Osteocyte (in vitro differentiated cells): ENCODE measurements around the gene CYTH1. TPM values are rescaled to one million over a fixed set of nuclear protein-coding genes. Genes with fewer than 3 reads are reported as not detected.

Experiments used
- DNase-seq: peaks from one replicate; pipeline ENCODE4 v3.0.0; 2021; ENCODE audit warnings: mixed read lengths; ENCODE audit not compliant: unreplicated experiment; ENCODE audit errors: extremely low spot score
- H3K27ac Mint-ChIP-seq: one replicate; pipeline ENCODE4 v1.8.0; 2021; ENCODE audit warnings: mild to moderate bottlenecking, mixed read lengths; ENCODE audit not compliant: unreplicated experiment
- H3K27me3 Mint-ChIP-seq: one replicate; pipeline ENCODE4 v1.8.0; 2021; ENCODE audit warnings: mixed read lengths; ENCODE audit not compliant: unreplicated experiment
- H3K36me3 Mint-ChIP-seq: one replicate; pipeline ENCODE4 v1.8.0; 2021; ENCODE audit warnings: mixed read lengths; ENCODE audit not compliant: unreplicated experiment
- H3K4me1 Mint-ChIP-seq: one replicate; pipeline ENCODE4 v1.8.0; 2021; ENCODE audit warnings: mixed read lengths; ENCODE audit not compliant: unreplicated experiment
- H3K4me3 Mint-ChIP-seq: one replicate; pipeline ENCODE4 v1.8.0; 2021; ENCODE audit warnings: mild to moderate bottlenecking, moderate library complexity, mixed read lengths; ENCODE audit not compliant: unreplicated experiment
- H3K9me3 Mint-ChIP-seq: one replicate; pipeline ENCODE4 v1.8.0; 2021; ENCODE audit warnings: mixed read lengths; ENCODE audit not compliant: unreplicated experiment
- CTCF ChIP-seq: fragments of 200-600 bp; sonication (generic); IDR thresholded peaks from 2 replicates; pipeline ENCODE4 v1.5.0; 2021; ENCODE audit warnings: antibody characterized with exemption, mild to moderate bottlenecking, moderate library complexity
- total RNA-seq: library from RNA; stranded (reverse); gene quantifications from 2 replicates; pipeline ENCODE4 v1.2.1, GENCODE V29; 2021

CYTH1 gene
- total RNA-seq, 1 donor from 2014 or later = 113 TPM

GRCh38 chr17:78651554-78651953 is 130.5 kb downstream of the CYTH1 start:
- H3K27ac Mint-ChIP-seq = peak overlapping the region; percentile 77

GRCh38 chr17:78650093-78650715 is 131.9 kb downstream of the CYTH1 start:
- H3K4me3 Mint-ChIP-seq = no peak overlapping the region
- no peaks in the 10 kb centered on the region for H3K27me3 Mint-ChIP-seq
- no peaks in the 10 kb centered on the region for H3K36me3 Mint-ChIP-seq
- no peak for TF ChIP-seq CTCF
- no peaks in the 10 kb centered on the region for H3K9me3 Mint-ChIP-seq
- DNase-seq = no peak
- peaks cover 45% of the 10 kb centered on the region for H3K4me1 Mint-ChIP-seq
- no peak overlapping the region for H3K27ac Mint-ChIP-seq

More at GRCh38 chr17:78651554-78651953, 130.5 kb downstream of the CYTH1 start:
- DNase-seq = no peak
- Mint-ChIP-seq H3K36me3 (no peaks in the 10 kb centered on the region), H3K4me3 (no peak overlapping the region), H3K4me1 (peaks cover 45% of the 10 kb centered on the region), H3K9me3 (no peaks in the 10 kb centered on the region), H3K27me3 (no peaks in the 10 kb centered on the region)
- TF ChIP-seq CTCF = no peak

- H3K27ac Mint-ChIP-seq = no peak overlapping the region
- H3K27me3 Mint-ChIP-seq = no peaks in the 10 kb centered on the region
- H3K4me1 Mint-ChIP-seq = peaks cover 33% of the 10 kb centered on the region
- no peaks in the 10 kb centered on the region for H3K9me3 Mint-ChIP-seq
- no peak for TF ChIP-seq CTCF
- no peak for DNase-seq
- no peak overlapping the region for H3K4me3 Mint-ChIP-seq
- no peaks in the 10 kb centered on the region for H3K36me3 Mint-ChIP-seq
Observed at GRCh38 chr17:78648293-78648692, 133.8 kb downstream of the CYTH1 start.

GRCh38 chr17:78647032-78647431 is 135.0 kb downstream of the CYTH1 start:
- no peaks in the 10 kb centered on the region for H3K27me3 Mint-ChIP-seq
- no peaks in the 10 kb centered on the region for H3K9me3 Mint-ChIP-seq
- H3K4me1 Mint-ChIP-seq = peaks cover 24% of the 10 kb centered on the region
- no peak for DNase-seq
- H3K36me3 Mint-ChIP-seq = no peaks in the 10 kb centered on the region
- no peak overlapping the region for H3K27ac Mint-ChIP-seq
- no peak for TF ChIP-seq CTCF
- H3K4me3 Mint-ChIP-seq = no peak overlapping the region

- no peak for TF ChIP-seq CTCF
- no peak for DNase-seq
- Mint-ChIP-seq H3K4me1 (peaks cover 12% of the 10 kb centered on the region), H3K9me3 (no peaks in the 10 kb centered on the region), H3K36me3 (no peaks in the 10 kb centered on the region), H3K4me3 (no peak overlapping the region), H3K27me3 (no peaks in the 10 kb centered on the region), H3K27ac (no peak overlapping the region)
Observed at GRCh38 chr17:78645421-78646295, 136.4 kb downstream of the CYTH1 start.
